Spleen (tissue), 11 donors: ENCODE results near the gene FAM89A. TPM values are rescaled to one million over a fixed set of nuclear protein-coding genes. Genes with fewer than 3 reads are reported as not detected.

Experiments
- DNase-seq: peaks from one replicate; pipeline ENCODE4 v3.0.0-alpha.2; 2020
- H3K27ac ChIP-seq, 8 donors: fragments of 200-600 bp; sonication (generic) in 7 of 8; 1 replicate in 4 of 8; 2 replicates in 4 of 8; pipeline versions ENCODE4 v1.5.0 to v1.8.0; 2016 to 2021; ENCODE audit warnings: inconsistent platforms in 4 of 8, mild to moderate bottlenecking in 4 of 8, moderate library complexity in 1 of 8
- H3K27me3 ChIP-seq, 7 donors: fragments of 200-600 bp; sonication (generic) in 6 of 7; replicated peaks in 1 of 7; 1 replicate in 4 of 7; 2 replicates in 3 of 7; pipeline versions ENCODE4 v1.5.0 to v1.8.0; 2016 to 2021; ENCODE audit warnings: inconsistent platforms in 3 of 7, mild to moderate bottlenecking in 1 of 7
- H3K36me3 ChIP-seq, 6 donors: fragments of 200-600 bp; sonication (generic) in 5 of 6; 1 replicate in 4 of 6; 2 replicates in 2 of 6; pipeline versions ENCODE4 v1.5.0 to v1.8.0; 2016 to 2021; ENCODE audit warnings: inconsistent platforms in 2 of 6
- H3K4me1 ChIP-seq, 6 donors: fragments of 200-600 bp; sonication (generic) in 5 of 6; 1 replicate in 3 of 6; 2 replicates in 3 of 6; pipeline versions ENCODE4 v1.5.0 to v1.8.0; 2016 to 2021; ENCODE audit warnings: inconsistent platforms in 3 of 6
- H3K4me3 ChIP-seq, 8 donors: fragments of 200-600 bp; sonication (generic) in 7 of 8; 1 replicate in 4 of 8; 2 replicates in 4 of 8; pipeline versions ENCODE4 v1.5.0 to v1.8.0; 2016 to 2021; ENCODE audit warnings: inconsistent platforms in 4 of 8, mild to moderate bottlenecking in 4 of 8, moderate library complexity in 2 of 8
- H3K9me3 ChIP-seq, 8 donors: fragments of 200-600 bp; sonication (generic) in 7 of 8; 1 replicate in 4 of 8; 2 replicates in 4 of 8; pipeline versions ENCODE4 v1.5.0 to v1.8.0; 2016 to 2021; ENCODE audit warnings: inconsistent platforms in 4 of 8
- POLR2A ChIP-seq, 3 donors: fragments of 450-650 bp; IDR thresholded peaks; one replicate each; pipeline ENCODE4 v1.5.1; 2017; ENCODE audit warnings: antibody characterized with exemption in 3 of 3, mild to moderate bottlenecking in 1 of 3
- POLR2AphosphoS5 ChIP-seq, 3 donors: sonication (generic); formaldehyde crosslinking; IDR thresholded peaks; one replicate each; pipeline ENCODE4 v1.5.1; 2017; ENCODE audit warnings: antibody characterized with exemption in 3 of 3
- WGBS, 5 donors: extraction: QIAGEN DNeasy Blood & Tissue Kit in 3 of 5; methylation state at CpG; one replicate each; pipeline versions ENCODE4 v1.1.5 to v1.1.7; 2013 to 2018; 5-methylcytosine and 5-hydroxymethylcytosine counted together
- intact Hi-C: fragments of 100-400 bp; cut with DNase I; formaldehyde crosslinking; loops from one replicate; pipeline ENCODE4 v1.15.0; 2023; ENCODE audit warnings: low total_unique reads
- polyA plus RNA-seq, 3 donors: library from polyadenylated mRNA; stranded (reverse); fragments of 200-250 nt; gene quantifications; one replicate each; pipeline ENCODE4 v1.2.1, GENCODE V29; 2013
- total RNA-seq, 7 donors: library from RNA; depleted of rRNA in 3 of 7; stranded (reverse); fragments of >200 nt in 3 of 7; fragmentation: NEBNext Ultra II Directional in 4 of 7; extraction: Animal tissue kit (Norgen Biotek cat#: 25700) in 4 of 7; gene quantifications; one replicate each; pipeline versions ENCODE4 v1.1.0 to v1.2.1, GENCODE V29; 2016 to 2021
- TF ChIP-seq, protein P1 (sequence below), 11 experiments: fragments of 200-600 bp in 7 of 11; fragments of 450-650 bp in 4 of 11; sonication (generic) in 4 of 11; IDR thresholded peaks in 8 of 11; conservative IDR thresholded peaks in 3 of 11; 1 replicate in 7 of 11; 2 replicates in 4 of 11; pipeline versions ENCODE4 v1.4.0 to v1.8.0; 2016 to 2021; ENCODE audit warnings: antibody characterized with exemption in 11 of 11, inconsistent platforms in 4 of 11, mild to moderate bottlenecking in 1 of 11
- donor health status: healthy with polysubstance abuse.
- donor health status: DM: no; HTN: no; CAD: no; lungs with moderate emphysema.
- donor health status: DM: no; HTN: no; CAD: no.
- donor health status: Bipolar disorder and iron deficiency.
- donor health status: healthy.
- donor health status: DM: no; HTN: no; CAD: no.
- donor health status: DM: yes; HTN: yes; CAD: no.

FAM89A gene
- total and polyA plus RNA-seq, 10 donors = 9.8 to 54.8 (median 34.8) TPM

DNA sequence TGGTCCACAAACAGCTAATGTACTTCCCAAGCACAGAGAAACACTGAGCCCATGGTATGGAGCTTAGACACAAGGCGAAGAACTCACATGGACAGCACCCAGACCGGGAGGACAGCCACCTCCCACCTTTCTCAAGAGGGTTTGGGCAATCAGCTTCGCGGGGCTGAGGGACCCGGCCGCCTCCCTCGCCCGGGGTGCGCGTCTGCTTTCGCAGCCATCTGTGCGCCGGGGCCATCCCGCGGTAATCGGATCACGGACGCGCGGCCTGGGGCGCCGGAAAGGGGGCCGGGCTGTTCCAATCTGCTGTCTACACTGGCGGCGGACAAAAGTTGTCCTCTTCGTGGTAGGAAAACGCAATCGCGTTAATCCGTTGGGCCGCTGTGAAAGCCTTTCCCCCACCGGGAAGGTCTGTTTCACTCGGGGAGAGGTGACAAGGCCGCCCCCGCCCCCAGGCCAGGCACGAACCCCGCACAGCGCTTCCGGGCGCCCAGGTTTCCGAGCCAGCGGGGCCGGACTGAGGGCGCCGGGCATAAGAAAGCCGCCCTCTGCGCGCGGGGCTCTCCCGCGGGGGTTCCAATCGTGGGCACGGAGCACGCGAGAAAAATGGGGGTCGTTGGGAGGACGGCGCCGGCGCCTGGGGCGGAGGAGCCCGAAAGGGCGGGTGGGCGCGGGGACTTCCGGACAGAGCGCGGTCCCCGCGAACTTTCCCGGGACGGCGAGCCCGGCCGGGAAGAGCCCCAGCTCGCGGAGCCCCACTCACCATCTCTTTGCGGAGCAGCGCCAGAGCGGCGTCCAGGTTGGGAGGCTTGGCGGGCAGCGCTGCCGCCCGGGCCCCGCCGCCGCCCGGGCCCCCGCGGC lies 664 bp downstream of the FAM89A start:
- Histone ChIP-seq H3K27me3 (peaks cover 0 to 23% (median 0%) of the 10 kb centered on the region in 7 donors), H3K27ac (peak overlapping the region; percentile 8 to 87 (median 82)), H3K4me3 (peak overlapping the region; percentile 84 to 100 (median 94)), H3K36me3 (no peaks in the 10 kb centered on the region), H3K4me1 (peaks cover 11 to 66% (median 41%) of the 10 kb centered on the region in 6 donors), H3K9me3 (peaks cover 0 to 11% (median 7%) of the 10 kb centered on the region in 8 donors)
- WGBS, 5 donors = 1 to 5% (median 1%) methylated on average over 3 to 91 of the region's 91 CpGs
- peak; percentile 87 for DNase-seq
- peak in 2 of 3 donors; percentile 21 to 65 for TF ChIP-seq POLR2AphosphoS5 (IDR thresholded peaks at IDR 0.05)
- TF ChIP-seq, protein P1, sequence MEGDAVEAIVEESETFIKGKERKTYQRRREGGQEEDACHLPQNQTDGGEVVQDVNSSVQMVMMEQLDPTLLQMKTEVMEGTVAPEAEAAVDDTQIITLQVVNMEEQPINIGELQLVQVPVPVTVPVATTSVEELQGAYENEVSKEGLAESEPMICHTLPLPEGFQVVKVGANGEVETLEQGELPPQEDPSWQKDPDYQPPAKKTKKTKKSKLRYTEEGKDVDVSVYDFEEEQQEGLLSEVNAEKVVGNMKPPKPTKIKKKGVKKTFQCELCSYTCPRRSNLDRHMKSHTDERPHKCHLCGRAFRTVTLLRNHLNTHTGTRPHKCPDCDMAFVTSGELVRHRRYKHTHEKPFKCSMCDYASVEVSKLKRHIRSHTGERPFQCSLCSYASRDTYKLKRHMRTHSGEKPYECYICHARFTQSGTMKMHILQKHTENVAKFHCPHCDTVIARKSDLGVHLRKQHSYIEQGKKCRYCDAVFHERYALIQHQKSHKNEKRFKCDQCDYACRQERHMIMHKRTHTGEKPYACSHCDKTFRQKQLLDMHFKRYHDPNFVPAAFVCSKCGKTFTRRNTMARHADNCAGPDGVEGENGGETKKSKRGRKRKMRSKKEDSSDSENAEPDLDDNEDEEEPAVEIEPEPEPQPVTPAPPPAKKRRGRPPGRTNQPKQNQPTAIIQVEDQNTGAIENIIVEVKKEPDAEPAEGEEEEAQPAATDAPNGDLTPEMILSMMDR (IDR thresholded peaks at IDR 0.05 in 8 of 11, conservative IDR thresholded peaks at IDR 0.05 in 3 of 11) = no peak
- intact Hi-C loops = loop anchor here (5.0 kb wide), 1 partner anchor 62 kb away; the partner anchor contains the start of genes ARV1 and TTC13

GRCh38 chr1:231037585-231038517 lies 2.2 kb downstream of the FAM89A start:
- peaks cover 0 to 23% (median 0%) of the 10 kb centered on the region in 7 donors for H3K27me3 ChIP-seq
- no peaks in the 10 kb centered on the region for H3K9me3 ChIP-seq
- H3K27ac ChIP-seq = peak overlapping the region in 3 of 8 donors; percentile 9 to 87 (median 29)
- TF ChIP-seq, protein P1 (IDR thresholded peaks at IDR 0.05 in 8 of 11, conservative IDR thresholded peaks at IDR 0.05 in 3 of 11) = no peak
- TF ChIP-seq POLR2AphosphoS5 (IDR thresholded peaks at IDR 0.05) = peak in 1 of 3 donors; percentile 30
- no peak for TF ChIP-seq POLR2A (IDR thresholded peaks at IDR 0.05)
- peaks cover 16 to 75% (median 46%) of the 10 kb centered on the region in 6 donors for H3K4me1 ChIP-seq
- H3K4me3 ChIP-seq = peak overlapping the region in 4 of 8 donors; percentile 94 to 100 (median 96)
- WGBS, 5 donors = 82 to 88% (median 84%) methylated on average over 13 of the region's 13 CpGs
- intact Hi-C loops = loop anchor here (5.0 kb wide), 1 partner anchor 61 kb away; the partner anchor contains the start of genes ARV1 and TTC13
- H3K36me3 ChIP-seq = no peaks in the 10 kb centered on the region
- DNase-seq = no peak

- DNase-seq = no peak
- TF ChIP-seq POLR2A (IDR thresholded peaks at IDR 0.05) = no peak
- TF ChIP-seq, protein P1 (IDR thresholded peaks at IDR 0.05 in 8 of 11, conservative IDR thresholded peaks at IDR 0.05 in 3 of 11) = no peak
- TF ChIP-seq POLR2AphosphoS5 (IDR thresholded peaks at IDR 0.05) = peak in 1 of 3 donors; percentile 20
- Histone ChIP-seq H3K4me3 (no peak overlapping the region), H3K4me1 (peaks cover 19 to 83% (median 48%) of the 10 kb centered on the region in 6 donors), H3K27me3 (peaks cover 0 to 23% (median 0%) of the 10 kb centered on the region in 7 donors), H3K9me3 (no peaks in the 10 kb centered on the region), H3K27ac (peak overlapping the region in 3 of 8 donors; percentile 14 to 50 (median 36)), H3K36me3 (no peaks in the 10 kb centered on the region)
- WGBS, 5 donors = 13 to 24% (median 18%) methylated on average over 5 of the region's 5 CpGs
- intact Hi-C loops = loop anchor here (5.0 kb wide), 1 partner anchor 59 kb away; the partner anchor contains the start of genes ARV1 and TTC13
These were observed 3.6 kb downstream of the FAM89A start for GRCh38 chr1:231036416-231036815.
